K562 (cell line): ENCODE measurements around the gene DNAJC6. TPM values are rescaled to one million over a fixed set of nuclear protein-coding genes. Genes with fewer than 3 reads are reported as not detected.
A peak's percentile ranks its signal among the peaks of the same experiment; 100 is the strongest.

Experiments used
- ATF1 ChIP-seq, 2 experiments: fragments of 450-650 bp in 1 of 2; IDR thresholded peaks; 2 replicates each; pipeline ENCODE4 v1.6.1; 2016; ENCODE audit warnings: missing compliant biosample characterization in 1 of 2, missing genetic modification characterization in 1 of 2
- ATF4 ChIP-seq: fragments of 450-650 bp; formaldehyde crosslinking; IDR thresholded peaks from 2 replicates; pipeline ENCODE4 v1.4.0; 2022; ENCODE audit warnings: mild to moderate bottlenecking, moderate library complexity
- ETV5 ChIP-seq: sonication (generic); formaldehyde crosslinking; IDR thresholded peaks from 2 replicates; pipeline ENCODE4 v1.4.0; 2020; ENCODE audit warnings: low read depth, mild to moderate bottlenecking, missing genetic modification reagents
- FOXP1 ChIP-seq: sonication (generic); formaldehyde crosslinking; IDR thresholded peaks from 2 replicates; pipeline ENCODE4 v1.8.0; 2022; ENCODE audit warnings: mild to moderate bottlenecking, missing genetic modification reagents
- HDAC1 ChIP-seq, 2 experiments: fragments of 450-650 bp; IDR thresholded peaks; 2 replicates each; pipeline ENCODE4 v1.6.1; 2016 to 2017; ENCODE audit warnings: inconsistent platforms in 1 of 2, mild to moderate bottlenecking in 1 of 2, moderate library complexity in 1 of 2
- MNT ChIP-seq, 2 experiments: fragments of 450-650 bp; conservative IDR thresholded peaks; 2 replicates each; pipeline ENCODE4 v1.6.1; 2017; ENCODE audit warnings: mild to moderate bottlenecking in 2 of 2, moderate library complexity in 2 of 2
- MXI1 ChIP-seq: IDR thresholded peaks from 2 replicates; pipeline ENCODE4 v1.6.1; 2011; ENCODE audit warnings: low read depth, mild to moderate bottlenecking, improper control_type of control experiment, low read length
- MYBL2 ChIP-seq, 2 experiments: fragments of 450-650 bp in 1 of 2; sonication (generic) in 1 of 2; formaldehyde crosslinking in 1 of 2; IDR thresholded peaks; 2 replicates each; pipeline versions ENCODE4 v1.6.1 to v1.8.1; 2017 to 2022; ENCODE audit warnings: borderline replicate concordance in 1 of 2, inconsistent platforms in 1 of 2, low read depth in 1 of 2, mild to moderate bottlenecking in 1 of 2, missing genetic modification reagents in 1 of 2, moderate library complexity in 1 of 2
- MYC ChIP-seq, 2 experiments: fragments of 250-450 bp in 1 of 2; sonication (Bioruptor Pico) in 1 of 2; IDR thresholded peaks; 2 replicates each; pipeline versions ENCODE4 v1.5.1 to v1.6.1; 2012 to 2021; ENCODE audit warnings: low read depth in 2 of 2, borderline replicate concordance in 1 of 2, improper control_type of control experiment in 1 of 2, low read length in 1 of 2, mild to moderate bottlenecking in 1 of 2, moderate library complexity in 1 of 2
- MYNN ChIP-seq, 2 experiments: sonication (generic); formaldehyde crosslinking in 1 of 2; IDR thresholded peaks; 2 replicates each; pipeline versions ENCODE4 v1.5.0 to v1.6.1; 2016 to 2020; ENCODE audit warnings: antibody characterized with exemption in 1 of 2, missing genetic modification reagents in 1 of 2
- NFE2 ChIP-seq: IDR thresholded peaks from 2 replicates; pipeline ENCODE4 v1.6.1; 2014; ENCODE audit warnings: antibody characterized with exemption, low read depth
- OTX1 ChIP-seq: fragments of 450-650 bp; formaldehyde crosslinking; IDR thresholded peaks from 2 replicates; pipeline ENCODE4 v1.4.0; 2022; ENCODE audit warnings: mild to moderate bottlenecking
- PHB ChIP-seq: fragments of 250-450 bp; sonication (Bioruptor Pico); IDR thresholded peaks from 2 replicates; pipeline ENCODE4 v1.5.0; 2021
- PML ChIP-seq: IDR thresholded peaks from 2 replicates; pipeline ENCODE4 v1.6.1; 2012; ENCODE audit warnings: low read length, inconsistent platforms
- POLR2AphosphoS5 ChIP-seq: IDR thresholded peaks from 2 replicates; pipeline ENCODE4 v1.6.1; 2011; ENCODE audit warnings: mild to moderate bottlenecking, low read depth, low read length, moderate library complexity; ENCODE audit not compliant: control insufficient read depth, insufficient read depth
- RBM15 ChIP-seq: fragments of 200-400 bp; formaldehyde crosslinking; IDR thresholded peaks from 2 replicates; pipeline ENCODE4 v1.6.1; 2018; ENCODE audit warnings: mild to moderate bottlenecking, low read length, moderate library complexity; ENCODE audit not compliant: insufficient read depth
- SMARCB1 ChIP-seq: IDR thresholded peaks from 2 replicates; pipeline ENCODE4 v1.6.1; 2011; ENCODE audit warnings: improper control_type of control experiment, low read depth; ENCODE audit not compliant: insufficient read length
- SMARCE1 ChIP-seq: fragments of 450-650 bp; IDR thresholded peaks from 2 replicates; pipeline ENCODE4 v1.7.1; 2016; ENCODE audit warnings: mild to moderate bottlenecking
- SNRNP70 ChIP-seq: fragments of 200-400 bp; formaldehyde crosslinking; optimal IDR thresholded peaks from 2 replicates; pipeline ENCODE3; 2017; ENCODE audit warnings: low read depth, low read length
- SRSF9 ChIP-seq: fragments of 200-400 bp; formaldehyde crosslinking; IDR thresholded peaks from 2 replicates; pipeline ENCODE4 v1.6.1; 2017; ENCODE audit warnings: low read depth, low read length, borderline replicate concordance
- TCF3 ChIP-seq: sonication (generic); formaldehyde crosslinking; IDR thresholded peaks from 2 replicates; pipeline ENCODE4 v1.4.0; 2020; ENCODE audit warnings: mild to moderate bottlenecking, missing genetic modification reagents
- WHSC1 ChIP-seq: IDR thresholded peaks from one replicate; pipeline ENCODE4 v1.6.1; 2012; ENCODE audit warnings: low read length, control low read depth, inconsistent platforms
- ZNF133 ChIP-seq: fragments of 250-450 bp; sonication (Bioruptor Pico); IDR thresholded peaks from 2 replicates; pipeline ENCODE4 v1.4.0; 2020; ENCODE audit warnings: mild to moderate bottlenecking
- ZNF431 ChIP-seq: sonication (generic); formaldehyde crosslinking; IDR thresholded peaks from 2 replicates; pipeline ENCODE4 v1.8.0; 2022; ENCODE audit warnings: mild to moderate bottlenecking, missing genetic modification reagents
- ZNF436 ChIP-seq: fragments of 250-450, 450-650 bp; sonication (Bioruptor Pico); formaldehyde crosslinking; IDR thresholded peaks from 2 replicates; pipeline ENCODE4 v1.7.0; 2020; ENCODE audit warnings: mild to moderate bottlenecking
- ZNF740 ChIP-seq, 3 experiments: fragments of 200-800 bp in 1 of 3; sonication (Bioruptor generic) in 1 of 3; sonication (generic) in 1 of 3; formaldehyde crosslinking in 1 of 3; IDR thresholded peaks; 2 replicates each; pipeline versions ENCODE4 v1.6.1 to v1.8.0; 2016 to 2022; ENCODE audit warnings: mild to moderate bottlenecking in 2 of 3, missing compliant biosample characterization in 2 of 3, missing genetic modification characterization in 2 of 3, missing genetic modification reagents in 1 of 3
- polyA plus RNA-seq, 8 experiments: library from polyadenylated mRNA; depleted of rRNA in 4 of 8; stranded (reverse) in 5 of 8; unstranded in 3 of 8; fragments of >200 nt; fragmentation: Nextera tagmentation in 2 of 8; fragmentation: Illumina TruSeq in 1 of 8; extraction: Ambion mirVana in 2 of 8; extraction: Trizol in 1 of 8; gene quantifications; 2 replicates each; pipeline versions ENCODE4 v1.2.1 to v1.2.3, GENCODE V29; 2011 to 2014; ENCODE audit warnings: inconsistent platforms in 1 of 8, missing spikeins in 1 of 8
- total RNA-seq, 7 experiments: library from RNA; depleted of rRNA in 6 of 7; stranded (reverse); fragments of >200 nt in 6 of 7; fragmentation: Illumina TruSeq in 2 of 7; extraction: Trizol in 2 of 7; gene quantifications; 2 replicates each; pipeline versions ENCODE4 v1.2.1 to v1.2.3, GENCODE V29; 2011 to 2021; ENCODE audit warnings: low replicate concordance in 1 of 7

Gene DNAJC6
- total and polyA plus RNA-seq, 9 of the 15 experiments (the other 6 are each of a cell fraction or from before 2014, with no cell fraction given), result 6.7 to 78.7 (median 28.0) TPM

- TF ChIP-seq MNT (conservative IDR thresholded peaks at IDR 0.05) (peak; percentile 63 to 90; a peak in 3 of 4 replicates), SMARCE1 (0 out of 2 replicates have a peak, but pooled peaks have one; percentile 0), SMARCB1 (no peak), SNRNP70 (no peak), SRSF9 (no peak), ATF1 (CRISPR knock-in tag; IDR thresholded peaks at IDR 0.05) (no peak), ATF1 (tag; IDR thresholded peaks at IDR 0.05) (0 out of 2 replicates have a peak, but pooled peaks have one; percentile 2), ZNF436 (CRISPR knock-in tag) (no peak), MYNN (IDR thresholded peaks at IDR 0.05) (peak; percentile 18; the same call in 1 of the 2 replicates), MYNN (CRISPR knock-in tag; IDR thresholded peaks at IDR 0.05) (no peak), WHSC1 (no peak), PML (no peak), MYC (IDR thresholded peaks at IDR 0.05; ENCODE audit: low read depth, low read length) (no peak), MYC (CRISPR knock-in tag; IDR thresholded peaks at IDR 0.05; ENCODE audit: borderline replicate concordance, low read depth) (no peak), FOXP1 (CRISPR knock-in tag) (no peak), MYBL2 (IDR thresholded peaks at IDR 0.05; ENCODE audit: low read depth) (no peak), MYBL2 (CRISPR knock-in tag; IDR thresholded peaks at IDR 0.05; ENCODE audit: borderline replicate concordance) (no peak), ZNF431 (no peak), MXI1 (peak; percentile 72; the same call in 1 of the 2 replicates), ZNF740 (CRISPR knock-in tag; IDR thresholded peaks at IDR 0.05) (no peak), ZNF740 (tag; IDR thresholded peaks at IDR 0.05) (peak in 1 of 2 experiments; percentile 7; a peak in 1 of 4 replicates), ATF4 (CRISPR knock-in tag) (no peak), PHB (CRISPR knock-in tag) (no peak), POLR2AphosphoS5 (peak; percentile 57; the same call in 1 of the 2 replicates), OTX1 (CRISPR knock-in tag) (no peak), RBM15 (no peak), ZNF133 (CRISPR knock-in tag) (no peak), NFE2 (no peak), ETV5 (no peak), TCF3 (CRISPR knock-in tag) (no peak), HDAC1 (IDR thresholded peaks at IDR 0.05) (peak in 1 of 2 experiments; percentile 4; a peak in 2 of 4 replicates)
Measured at GRCh38 chr1:65310078-65310587, 790 bp downstream of the DNAJC6 start (continued).
